Measurements from ENCODE around the gene CARF.

DNA sequence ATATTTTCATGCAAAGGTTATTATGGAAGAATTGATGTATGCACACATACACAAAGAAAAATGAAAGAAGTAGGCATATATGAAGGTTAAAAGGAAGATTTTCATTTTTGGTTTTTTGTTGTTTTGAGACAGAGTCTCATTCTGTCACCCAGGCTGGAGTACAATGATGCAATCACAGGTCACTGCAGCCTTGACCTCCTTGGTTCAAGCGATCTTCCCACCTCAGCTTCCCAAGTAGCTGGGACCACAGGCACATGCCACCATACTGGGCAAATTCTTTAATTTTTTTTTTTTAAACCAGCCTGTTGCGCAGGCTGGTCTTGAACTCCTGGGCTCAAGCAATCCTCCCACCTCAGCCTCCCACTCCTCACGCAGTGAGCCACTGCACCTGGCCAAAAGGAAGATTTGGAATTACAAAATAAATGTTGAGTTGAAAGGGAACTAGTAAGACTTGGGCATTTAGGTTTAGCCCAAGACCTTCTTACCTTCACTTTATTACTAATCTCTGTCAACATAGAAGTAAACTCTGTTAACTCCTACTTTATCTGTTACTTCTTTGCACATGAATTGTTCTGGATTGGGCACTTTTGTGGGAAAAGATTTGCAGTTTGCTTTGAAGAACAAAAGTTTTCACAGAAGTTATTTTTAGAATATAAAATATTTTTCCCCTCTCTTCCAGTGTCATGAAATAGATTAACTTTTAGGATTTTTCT lies 70.9 kb downstream of the CARF start:
- TF ChIP-seq ISL1 (CRISPR knock-in tag; IDR thresholded peaks at IDR 0.05) (no peak), ZFP3 (CRISPR knock-in tag; IDR thresholded peaks at IDR 0.05) (no peak), GLIS3 (CRISPR knock-in tag; IDR thresholded peaks at IDR 0.05) (no peak), TCF4 (CRISPR knock-in tag; IDR thresholded peaks at IDR 0.05; ENCODE audit: borderline replicate concordance) (no peak), ZFP30 (CRISPR knock-in tag; IDR thresholded peaks at IDR 0.05) (no peak), CREB5 (CRISPR knock-in tag; IDR thresholded peaks at IDR 0.05; ENCODE audit: low read depth) (no peak), OSR1 (CRISPR knock-in tag; IDR thresholded peaks at IDR 0.05) (no peak), ARNTL (CRISPR knock-in tag; IDR thresholded peaks at IDR 0.05; ENCODE audit: borderline replicate concordance, low read depth) (no peak), BACH2 (CRISPR knock-in tag; IDR thresholded peaks at IDR 0.05; ENCODE audit: borderline replicate concordance) (no peak), TOX (CRISPR knock-in tag; IDR thresholded peaks at IDR 0.05; ENCODE audit: borderline replicate concordance) (no peak)
- TF ChIP-seq, protein P1, sequence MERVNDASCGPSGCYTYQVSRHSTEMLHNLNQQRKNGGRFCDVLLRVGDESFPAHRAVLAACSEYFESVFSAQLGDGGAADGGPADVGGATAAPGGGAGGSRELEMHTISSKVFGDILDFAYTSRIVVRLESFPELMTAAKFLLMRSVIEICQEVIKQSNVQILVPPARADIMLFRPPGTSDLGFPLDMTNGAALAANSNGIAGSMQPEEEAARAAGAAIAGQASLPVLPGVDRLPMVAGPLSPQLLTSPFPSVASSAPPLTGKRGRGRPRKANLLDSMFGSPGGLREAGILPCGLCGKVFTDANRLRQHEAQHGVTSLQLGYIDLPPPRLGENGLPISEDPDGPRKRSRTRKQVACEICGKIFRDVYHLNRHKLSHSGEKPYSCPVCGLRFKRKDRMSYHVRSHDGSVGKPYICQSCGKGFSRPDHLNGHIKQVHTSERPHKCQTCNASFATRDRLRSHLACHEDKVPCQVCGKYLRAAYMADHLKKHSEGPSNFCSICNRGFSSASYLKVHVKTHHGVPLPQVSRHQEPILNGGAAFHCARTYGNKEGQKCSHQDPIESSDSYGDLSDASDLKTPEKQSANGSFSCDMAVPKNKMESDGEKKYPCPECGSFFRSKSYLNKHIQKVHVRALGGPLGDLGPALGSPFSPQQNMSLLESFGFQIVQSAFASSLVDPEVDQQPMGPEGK (CRISPR knock-in tag; IDR thresholded peaks at IDR 0.05; ENCODE audit: borderline replicate concordance), result no peak
